HEK293T (cell line): Measurements from ENCODE around the gene EBF3.

Source experiments
- CTCF ChIA-PET: fragments of 350-600 bp; formaldehyde crosslinking; extraction: SDS; loops from one replicate; lab custom pipeline; 2021; ENCODE audit warnings: antibody characterized with exemption, inconsistent platforms; lab: Yijun Ruan, JAX
- POLR2A ChIA-PET: fragments of 350-600 bp; formaldehyde crosslinking; extraction: SDS; loops from one replicate; lab custom pipeline; 2020; ENCODE audit warnings: antibody characterized with exemption, inconsistent platforms; lab: Yijun Ruan, JAX
- DNase-seq: peaks from one replicate; pipeline ENCODE4 v3.0.0; 2012; ENCODE audit warnings: mixed read lengths; ENCODE audit errors: extremely low spot score
- ARNT ChIP-seq: fragments of 450-650 bp; IDR thresholded peaks from 2 replicates; pipeline ENCODE4 v1.6.1; 2017; ENCODE audit warnings: mild to moderate bottlenecking
- BHLHE40 ChIP-seq: fragments of 450-650 bp; IDR thresholded peaks from 2 replicates; pipeline ENCODE4 v1.6.1; 2016; ENCODE audit warnings: mild to moderate bottlenecking, moderate library complexity, borderline replicate concordance
- CTBP1 ChIP-seq: fragments of 450-650 bp; IDR thresholded peaks from 2 replicates; pipeline ENCODE4 v1.6.1; 2016; ENCODE audit warnings: borderline replicate concordance
- ELF4 ChIP-seq: fragments of 450-650 bp; IDR thresholded peaks from 2 replicates; pipeline ENCODE4 v1.6.1; 2017; ENCODE audit warnings: antibody characterized with exemption
- FOXA1 ChIP-seq: fragments of 450-650 bp; IDR thresholded peaks from 2 replicates; pipeline ENCODE4 v1.6.1; 2016; ENCODE audit warnings: mild to moderate bottlenecking
- FOXK2 ChIP-seq: fragments of 450-650 bp; IDR thresholded peaks from 2 replicates; pipeline ENCODE4 v1.6.1; 2016; ENCODE audit warnings: mild to moderate bottlenecking
- FOXM1 ChIP-seq: fragments of 450-650 bp; IDR thresholded peaks from 2 replicates; pipeline ENCODE4 v1.6.1; 2017; ENCODE audit warnings: mild to moderate bottlenecking, borderline replicate concordance
- HDGF ChIP-seq: fragments of 450-650 bp; IDR thresholded peaks from 2 replicates; pipeline ENCODE4 v1.6.1; 2017; ENCODE audit warnings: antibody characterized with exemption, borderline replicate concordance
- L3MBTL2 ChIP-seq: fragments of 450-650 bp; conservative IDR thresholded peaks from 2 replicates; pipeline ENCODE4 v1.6.1; 2016; ENCODE audit warnings: mild to moderate bottlenecking
- LEF1 ChIP-seq: fragments of 450-650 bp; IDR thresholded peaks from 2 replicates; pipeline ENCODE4 v1.6.1; 2017; ENCODE audit warnings: mild to moderate bottlenecking, borderline replicate concordance
- NFRKB ChIP-seq: fragments of 450-650 bp; IDR thresholded peaks from 2 replicates; pipeline ENCODE4 v1.6.1; 2016; ENCODE audit warnings: mild to moderate bottlenecking, moderate library complexity
- PKNOX1 ChIP-seq: fragments of 450-650 bp; IDR thresholded peaks from 2 replicates; pipeline ENCODE4 v1.6.1; 2016
- SP1 ChIP-seq: fragments of 450-650 bp; IDR thresholded peaks from 2 replicates; pipeline ENCODE4 v1.6.1; 2017
- SUZ12 ChIP-seq: fragments of 450-650 bp; IDR thresholded peaks from 2 replicates; pipeline ENCODE4 v1.6.1; 2016; ENCODE audit warnings: mild to moderate bottlenecking
- TARDBP ChIP-seq: fragments of 450-650 bp; IDR thresholded peaks from 2 replicates; pipeline ENCODE4 v1.6.1; 2016
- ZNF384 ChIP-seq: fragments of 450-650 bp; IDR thresholded peaks from 2 replicates; pipeline ENCODE4 v1.6.1; 2016

EBF3 gene

GRCh38 chr10:129807211-129807610 is 156.9 kb downstream of the EBF3 start:
- ChIA-PET POLR2A (no interaction called here), CTCF (no interaction called here)
- DNase-seq = no peak
- no peak for TF ChIP-seq SP1
- TF ChIP-seq LEF1 = no peak
- TF ChIP-seq ARNT = no peak
- TF ChIP-seq SUZ12 = no peak
- no peak for TF ChIP-seq CTBP1
- no peak for TF ChIP-seq PKNOX1
- TF ChIP-seq NFRKB = no peak

- ChIA-PET POLR2A (no interaction called here), CTCF (no interaction called here)
- no peak for DNase-seq
- TF ChIP-seq BHLHE40 = no peak
- no peak for TF ChIP-seq HDGF
- no peak for TF ChIP-seq ELF4
- no peak for TF ChIP-seq TARDBP
- TF ChIP-seq SP1 = no peak
- no peak for TF ChIP-seq L3MBTL2
- no peak for TF ChIP-seq NFRKB
- TF ChIP-seq FOXA1 = no peak
- TF ChIP-seq SUZ12 = no peak
- TF ChIP-seq ZNF384 = no peak
- no peak for TF ChIP-seq CTBP1
- no peak for TF ChIP-seq LEF1
- no peak for TF ChIP-seq ARNT
These were observed 163.2 kb downstream of the EBF3 start for GRCh38 chr10:129800796-129801340.

GRCh38 chr10:129799942-129800341 is 164.1 kb downstream of the EBF3 start:
- no peak for TF ChIP-seq ARNT
- TF ChIP-seq CTBP1 = no peak
- CTCF ChIA-PET = no interaction called here
- no peak for DNase-seq
- POLR2A ChIA-PET = no interaction called here

- no peak for DNase-seq
- POLR2A ChIA-PET = no interaction called here
- CTCF ChIA-PET = no interaction called here
- TF ChIP-seq HDGF (no peak), SP1 (no peak), CTBP1 (no peak), BHLHE40 (no peak), FOXM1 (no peak), ELF4 (no peak), PKNOX1 (no peak), ARNT (no peak), SUZ12 (no peak), TARDBP (no peak), LEF1 (no peak), L3MBTL2 (no peak), FOXA1 (no peak), FOXK2 (no peak), NFRKB (no peak), ZNF384 (no peak)
These were observed 167.2 kb downstream of the EBF3 start for GRCh38 chr10:129796710-129797420.

GRCh38 chr10:129793996-129794395 is 170.1 kb downstream of the EBF3 start:
- no peak for DNase-seq
- CTCF ChIA-PET = no interaction called here
- POLR2A ChIA-PET = no interaction called here
- no peak for TF ChIP-seq ZNF384
- no peak for TF ChIP-seq PKNOX1
- no peak for TF ChIP-seq TARDBP
- TF ChIP-seq CTBP1 = no peak
- no peak for TF ChIP-seq FOXK2
- TF ChIP-seq HDGF = no peak
- no peak for TF ChIP-seq LEF1
- TF ChIP-seq FOXM1 = no peak
- TF ChIP-seq SP1 = no peak
- no peak for TF ChIP-seq FOXA1
- TF ChIP-seq ARNT = no peak
- TF ChIP-seq BHLHE40 = no peak
- no peak for TF ChIP-seq L3MBTL2
- TF ChIP-seq SUZ12 = no peak

GRCh38 chr10:129793479-129793878 is 170.6 kb downstream of the EBF3 start:
- TF ChIP-seq FOXA1 (no peak), ARNT (no peak), SUZ12 (no peak), L3MBTL2 (no peak), SP1 (no peak), ZNF384 (no peak), HDGF (no peak), PKNOX1 (no peak), ELF4 (no peak), CTBP1 (no peak), NFRKB (no peak), FOXK2 (no peak), TARDBP (no peak)
- ChIA-PET CTCF (no interaction called here), POLR2A (no interaction called here)
- DNase-seq = no peak
